H4 (cell line): Measurements from ENCODE around the gene OR2T12. TPM values are rescaled to one million over a fixed set of nuclear protein-coding genes. Genes with fewer than 3 reads are reported as not detected.
"Not testable (repeated sequence)": the region's sequence is repeated elsewhere in the genome, so short reads cannot be mapped to it uniquely, and the experiment has no call there.

Experiments used
- DNase-seq: peaks from one replicate; pipeline ENCODE4 v3.0.0-alpha.2; 2015; ENCODE audit warnings: low spot score
- total RNA-seq: library from RNA; depleted of rRNA; stranded (reverse); fragments of >200 nt; shearing (Covaris generic); gene quantifications from 2 replicates; pipeline ENCODE4 v1.2.3, GENCODE V29; 2014; rRNA removed

The OR2T12 gene, protein sequence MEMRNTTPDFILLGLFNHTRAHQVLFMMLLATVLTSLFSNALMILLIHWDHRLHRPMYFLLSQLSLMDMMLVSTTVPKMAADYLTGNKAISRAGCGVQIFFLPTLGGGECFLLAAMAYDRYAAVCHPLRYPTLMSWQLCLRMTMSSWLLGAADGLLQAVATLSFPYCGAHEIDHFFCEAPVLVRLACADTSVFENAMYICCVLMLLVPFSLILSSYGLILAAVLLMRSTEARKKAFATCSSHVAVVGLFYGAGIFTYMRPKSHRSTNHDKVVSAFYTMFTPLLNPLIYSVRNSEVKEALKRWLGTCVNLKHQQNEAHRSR
- not detected in 2 replicates for total RNA-seq

DNA sequence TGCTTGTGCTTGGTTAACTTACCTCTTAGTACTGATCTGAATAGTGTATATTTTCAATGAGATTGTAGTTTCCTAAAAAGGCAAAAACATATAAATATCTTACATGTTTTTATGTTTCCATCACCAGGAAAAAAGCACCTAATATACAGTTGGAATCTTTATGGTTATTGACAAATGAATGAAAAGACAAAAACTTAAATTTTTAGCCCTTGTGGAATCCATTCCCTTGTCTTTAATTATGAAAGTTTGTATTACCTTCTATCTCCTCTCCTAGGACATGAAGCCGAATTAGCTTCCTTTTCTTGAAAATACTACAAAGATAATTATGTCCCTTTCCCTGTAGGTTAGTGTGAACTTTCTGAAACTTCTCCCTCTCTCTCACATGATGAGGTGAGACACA, at the start of gene OR2T12:
TSS of gene OR2T12 (minus strand) at position 101 of the 400 bp plus-strand sequence. CDS start 7,846 bp downstream, outside the sequence.
- DNase-seq = no peak

DNA sequence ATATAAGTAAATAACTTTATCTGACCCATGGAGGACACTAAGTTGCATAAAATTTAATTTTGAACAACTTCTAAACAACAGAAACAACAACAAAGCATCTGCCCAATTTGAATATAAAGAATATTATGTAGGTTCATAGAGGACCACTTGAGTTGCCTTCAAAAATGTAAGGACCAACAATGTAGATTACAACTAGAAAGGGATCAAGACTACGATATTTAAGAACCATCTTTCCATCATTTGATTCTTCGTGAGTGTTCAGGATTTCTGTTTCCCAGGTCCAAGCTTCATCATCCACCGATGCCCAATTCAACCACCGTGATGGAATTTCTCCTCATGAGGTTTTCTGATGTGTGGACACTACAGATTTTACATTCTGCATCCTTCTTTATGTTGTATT, 45.3 kb upstream of the OR2T12 start, which contains the start of gene OR14C36:
TSS of gene OR14C36 (plus strand) at position 301 of the 400 bp plus-strand sequence. CDS start at position 301, 0 bp downstream.
- no peak for DNase-seq

DNA sequence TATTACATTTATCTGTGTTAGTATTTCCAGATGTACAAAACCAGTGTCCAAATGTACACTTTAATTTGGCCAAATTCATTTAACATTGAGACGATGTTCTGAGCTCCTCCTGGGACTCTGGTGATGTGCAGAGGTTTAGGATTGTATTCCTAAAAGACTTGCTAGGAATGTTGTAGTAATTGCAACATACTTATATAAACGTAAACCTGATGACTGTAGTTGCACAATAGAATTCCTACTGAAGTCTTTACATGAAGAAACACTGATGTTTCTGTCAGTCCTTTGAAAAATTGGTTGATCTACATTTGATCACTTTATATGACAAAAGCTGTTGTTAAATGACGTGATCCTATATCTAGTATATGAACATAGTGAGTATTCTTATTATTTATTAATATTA, 40.2 kb upstream of the OR2T12 start:
- DNase-seq = no peak

DNA sequence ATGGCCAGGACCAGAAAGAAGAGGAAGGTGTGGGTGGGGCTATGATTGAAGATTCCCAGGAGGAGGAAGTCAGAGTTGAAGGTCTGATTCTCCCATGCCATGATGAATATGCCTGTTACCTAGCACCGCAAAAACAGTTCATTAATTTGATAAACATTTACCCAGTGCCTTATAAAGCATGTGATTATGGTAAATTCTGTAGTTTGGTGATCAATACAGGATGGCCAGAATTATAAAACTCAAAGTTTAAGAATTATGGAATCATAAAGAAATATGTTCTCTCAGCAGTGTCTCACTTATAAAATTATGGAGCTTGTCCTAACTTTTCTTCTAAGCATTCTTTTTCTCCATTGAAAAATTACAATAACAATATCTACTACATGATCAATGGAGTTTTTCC, 21.2 kb upstream of the OR2T12 start, which contains the start of gene OR2M7:
TSS of gene OR2M7 (minus strand) at position 101 of the 400 bp plus-strand sequence. CDS start at position 101, 0 bp downstream.
- no peak for DNase-seq

DNA sequence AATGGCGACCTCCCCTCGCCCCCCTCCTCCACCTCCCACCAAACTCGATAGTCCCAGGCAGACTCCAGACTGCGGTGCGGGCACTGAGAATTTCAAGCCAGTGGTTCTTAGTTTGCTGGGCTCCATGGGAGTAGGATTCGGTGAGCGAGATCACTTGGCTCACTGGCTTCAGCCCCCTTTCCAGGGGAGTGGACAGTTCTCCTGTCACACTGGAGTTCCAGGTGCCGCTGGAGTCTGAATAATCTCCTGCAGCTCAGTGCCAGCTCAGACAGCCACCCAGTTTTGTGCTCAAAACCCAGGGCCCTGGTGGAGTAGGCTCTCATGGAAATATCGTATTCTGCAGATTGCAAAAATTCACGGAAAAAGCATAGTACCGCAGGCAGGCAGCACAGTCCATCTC, 13.6 kb upstream of the OR2T12 start:
- no peak for DNase-seq

DNA sequence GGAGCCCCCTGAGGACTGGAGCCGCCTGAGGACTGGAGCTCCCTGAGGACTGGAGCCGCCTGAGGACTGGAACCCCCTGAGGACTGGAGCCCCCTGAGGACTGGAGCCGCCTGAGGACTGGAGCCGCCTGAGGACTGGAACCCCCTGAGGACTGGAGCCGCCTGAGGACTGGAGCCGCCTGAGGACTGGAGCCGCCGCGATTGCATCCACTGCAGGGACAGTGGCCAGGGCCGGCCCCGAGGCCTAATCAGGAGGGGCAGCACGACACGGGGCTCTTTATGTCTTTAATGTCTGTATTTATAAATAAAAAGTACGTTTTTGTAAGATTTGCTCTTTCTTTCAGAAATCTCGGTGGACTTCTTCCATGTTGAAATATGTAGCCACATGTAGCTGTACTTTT, 3.5 kb upstream of the OR2T12 start:
- DNase-seq = not testable (repeated sequence)

DNA sequence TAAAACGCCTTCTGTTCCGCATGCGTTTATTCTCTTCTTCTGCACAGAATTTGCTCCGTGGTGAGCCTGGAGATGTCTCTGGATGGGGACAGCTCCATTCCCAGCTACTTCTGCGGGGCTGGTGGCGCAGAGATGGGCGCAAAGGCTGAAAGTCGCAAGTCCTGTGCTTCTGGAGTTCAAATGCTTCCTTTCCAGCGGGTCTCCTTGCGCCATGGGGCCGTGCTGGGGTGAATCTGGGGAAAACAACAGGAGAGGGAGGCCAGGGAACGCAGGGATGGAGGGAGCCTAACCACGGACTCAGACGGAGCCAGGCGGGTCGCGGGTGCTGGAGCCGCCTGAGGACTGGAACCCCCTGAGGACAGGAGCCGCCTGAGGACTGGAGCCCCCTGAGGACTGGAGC, 2.9 kb upstream of the OR2T12 start:
- no peak for DNase-seq

DNA sequence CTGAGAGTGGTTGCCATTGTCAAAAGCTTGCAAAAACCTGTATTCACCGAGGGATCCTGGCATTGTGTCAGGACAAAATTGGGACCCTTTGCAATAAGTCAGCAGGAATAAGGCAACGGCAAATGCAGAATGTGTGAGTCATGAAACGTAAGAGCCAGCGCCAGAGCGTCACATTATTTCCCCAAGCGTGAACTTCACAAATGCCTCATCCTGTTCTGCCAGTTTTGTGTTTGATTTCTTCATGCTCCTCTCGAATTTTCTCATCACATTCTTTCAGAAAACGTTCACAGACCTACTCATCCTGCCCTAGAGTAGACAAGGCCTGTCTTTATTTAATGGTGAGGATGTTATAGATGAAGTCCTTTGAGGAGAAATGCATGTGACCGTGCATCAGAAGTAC, 2.4 kb upstream of the OR2T12 start:
- not testable (repeated sequence) for DNase-seq

DNA sequence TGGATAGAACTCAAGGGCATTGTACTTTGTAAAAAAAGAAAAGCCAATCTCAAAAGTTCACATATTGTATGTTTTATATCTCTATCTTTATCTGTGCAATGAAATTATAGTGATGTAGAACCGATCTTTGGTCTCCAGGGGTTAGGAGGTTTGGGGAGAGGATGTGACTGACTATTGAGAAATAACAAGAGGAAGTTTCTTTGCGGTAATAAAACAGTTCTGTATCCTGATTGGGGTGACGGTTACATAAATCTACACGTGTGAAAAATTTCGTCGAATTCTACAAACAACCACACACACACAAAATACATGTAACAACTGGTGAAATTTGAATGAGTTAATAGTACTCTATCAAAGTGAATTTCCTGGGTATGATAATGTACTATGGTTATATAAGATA, 14.8 kb downstream of the OR2T12 start:
- no peak for DNase-seq

DNA sequence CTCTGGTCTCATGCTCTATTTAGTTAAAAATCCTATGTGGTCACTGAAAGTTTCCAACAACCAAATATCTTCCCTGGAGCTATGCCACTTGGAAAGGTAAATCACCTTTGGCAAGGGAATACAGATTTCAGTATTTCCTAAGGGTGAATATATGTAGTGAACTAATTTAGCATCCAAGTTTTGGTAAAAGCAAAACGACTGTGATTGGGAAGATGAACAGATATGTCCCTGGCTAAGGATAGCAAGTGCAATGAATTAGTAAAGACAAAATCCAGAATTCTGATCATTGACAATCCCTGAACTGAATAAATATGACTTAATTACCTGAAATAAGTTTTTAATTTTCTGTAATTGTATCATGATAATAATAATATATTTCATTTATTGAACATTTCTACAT, 25.3 kb downstream of the OR2T12 start, which contains the start of gene OR2T33:
TSS of gene OR2T33 (minus strand) at position 101 of the 400 bp plus-strand sequence. CDS start 4,162 bp downstream, outside the sequence.
- DNase-seq = no peak

DNA sequence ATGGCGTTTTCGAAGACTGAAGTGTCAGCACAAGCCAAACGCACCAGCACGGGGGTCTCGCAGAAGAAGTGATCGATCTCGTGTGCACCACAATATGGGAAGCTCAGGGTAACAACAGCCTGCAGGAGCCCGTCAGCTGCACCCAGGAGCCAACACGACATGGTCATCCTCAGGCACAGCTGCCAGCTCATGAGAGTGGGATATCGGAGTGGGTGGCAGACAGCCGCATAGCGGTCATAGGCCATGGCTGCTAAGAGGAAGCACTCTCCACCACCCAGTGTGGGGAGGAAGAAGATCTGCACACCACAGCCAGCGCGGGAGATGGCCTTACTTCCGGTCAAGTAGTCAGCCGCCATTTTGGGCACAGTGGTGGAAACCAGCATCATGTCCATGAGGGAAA, 30.0 kb downstream of the OR2T12 start:
- not testable (repeated sequence) for DNase-seq

DNA sequence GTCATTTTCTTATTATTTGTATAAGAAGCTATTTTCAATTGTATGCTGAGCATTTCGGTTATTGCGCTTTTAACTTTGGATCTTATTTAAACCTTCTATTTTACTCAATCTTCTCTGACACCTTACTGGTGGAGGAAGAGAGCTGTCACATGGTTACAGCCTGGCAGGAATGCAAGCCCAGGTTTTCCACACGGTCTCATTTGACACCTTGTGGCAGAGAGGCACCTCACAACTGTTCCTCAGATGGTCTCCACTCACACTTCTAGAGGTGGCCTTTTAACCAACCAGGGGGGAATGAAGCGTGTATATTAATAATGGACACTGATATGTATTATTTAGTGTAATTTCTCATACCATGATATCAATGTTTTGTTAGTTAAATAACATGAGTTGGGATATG, 35.0 kb downstream of the OR2T12 start:
- DNase-seq = no peak

DNA sequence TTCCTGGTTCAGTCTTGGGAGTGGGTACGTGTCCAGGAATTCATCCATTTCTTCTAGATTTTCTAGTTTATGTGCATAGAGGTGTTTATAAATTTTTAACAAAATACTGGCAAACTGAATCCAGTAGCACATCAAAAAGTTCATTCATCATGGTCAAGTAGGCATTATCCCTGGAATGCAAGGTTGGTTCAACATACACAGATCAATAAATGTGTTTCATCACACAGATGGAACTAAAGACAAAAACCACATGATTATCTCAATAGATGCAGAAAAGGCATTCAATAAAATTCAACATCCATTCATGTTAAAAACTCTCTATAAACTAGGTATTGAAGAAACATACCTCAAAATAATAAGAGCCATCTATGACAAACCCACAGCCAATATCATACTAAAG, 43.9 kb downstream of the OR2T12 start:
- DNase-seq = not testable (repeated sequence)

DNA sequence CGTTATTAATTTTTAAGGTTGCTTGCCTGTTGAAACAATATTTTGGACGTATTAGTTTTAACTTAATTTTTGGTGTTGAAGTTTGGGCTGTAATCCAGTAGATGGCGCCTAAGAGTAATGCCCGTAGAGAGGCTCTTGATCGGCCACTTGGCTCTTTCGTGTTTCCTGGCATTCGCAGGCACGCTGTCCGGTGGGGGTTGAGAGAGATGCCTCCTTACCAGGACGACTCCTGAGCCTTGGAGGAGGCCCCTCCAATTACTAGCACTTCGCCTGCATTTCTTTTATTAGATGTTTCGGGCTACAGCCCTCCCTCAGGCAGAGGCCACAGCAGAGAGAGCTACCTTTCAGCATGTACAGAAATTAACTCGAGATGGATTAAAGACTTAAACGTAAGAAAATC, 60.0 kb downstream of the OR2T12 start:
- DNase-seq = peak; percentile 50

Other genes starting within 250 kb of the OR2T12 start
- 0.12 TPM in 1 of 2 replicates, not detected in the other for gene OR2L13, start 208.2 kb downstream of the OR2T12 start, total RNA-seq
- gene OR2M5, start 158.3 kb downstream of the OR2T12 start, total RNA-seq = not detected in 2 replicates
- gene OR2M2, start 128.6 kb downstream of the OR2T12 start, total RNA-seq = not detected in 2 replicates
- 0.04 TPM in 1 of 2 replicates, not detected in the other for gene OR2M3, start 106.2 kb downstream of the OR2T12 start, total RNA-seq
- not detected in 2 replicates for gene OR2M4, start 72.0 kb downstream of the OR2T12 start, total RNA-seq
- gene OR2T33, start 25.4 kb downstream of the OR2T12 start, total RNA-seq = 0.79 TPM in 1 of 2 replicates, not detected in the other
- not detected in 2 replicates for gene OR2M7, start 21.1 kb upstream of the OR2T12 start, total RNA-seq
- gene OR14C36, start 45.4 kb upstream of the OR2T12 start, total RNA-seq = not detected in 2 replicates
- 0.31 TPM in 1 of 2 replicates, not detected in the other for gene OR2T4, start 58.2 kb upstream of the OR2T12 start, total RNA-seq
- gene OR2T6, start 72.3 kb upstream of the OR2T12 start, total RNA-seq = not detected in 2 replicates
- not detected in 2 replicates for gene OR2T1, start 99.6 kb upstream of the OR2T12 start, total RNA-seq
- not detected in 2 replicates for gene OR2T2, start 142.2 kb upstream of the OR2T12 start, total RNA-seq
- not detected in 2 replicates for gene OR2T3, start 169.9 kb upstream of the OR2T12 start, total RNA-seq
- gene OR2T5, start 185.2 kb upstream of the OR2T12 start, total RNA-seq = not detected in 2 replicates
- gene OR2G6, start 204.6 kb upstream of the OR2T12 start, total RNA-seq = not detected in 2 replicates